H1 (cell line): ENCODE measurements around the gene GSTA2. TPM values are rescaled to one million over a fixed set of nuclear protein-coding genes. Genes with fewer than 3 reads are reported as not detected.
"Not testable (repeated sequence)": the region's sequence is repeated elsewhere in the genome, so short reads cannot be mapped to it uniquely, and the experiment has no call there.

Experiments used
- CTCF ChIA-PET: fragments of 300-600 bp; sonication (Branson Sonifier 250); formaldehyde crosslinking; loops from one replicate; lab custom pipeline; 2021; ENCODE audit not compliant: partially characterized antibody; lab: Charles Lee
- POLR2A ChIA-PET: fragments of 300-600 bp; sonication (Branson Sonifier 250); formaldehyde crosslinking; loops from one replicate; lab custom pipeline; 2021; ENCODE audit warnings: inconsistent platforms; ENCODE audit not compliant: partially characterized antibody; lab: Charles Lee
- DNase-seq, 2 experiments: peaks; one replicate each; pipeline versions ENCODE4 v3.0.0 to v3.0.0-alpha.2; 2010 to 2022; ENCODE audit warnings: low spot score in 2 of 2, low read depth in 1 of 2, mixed read lengths in 1 of 2
- FAIRE-seq: peaks from 2 replicates; lab custom pipeline; 2011; peaks lifted over from hg19 to GRCh38; lab: Jason Lieb, UNC
- H2AFZ ChIP-seq: 2 replicates; pipeline ENCODE4 v1.8.1; 2012; ENCODE audit warnings: low read length, inconsistent platforms
- H2AK5ac ChIP-seq: 2 replicates; pipeline ENCODE4 v1.6.1; 2013; ENCODE audit warnings: low read depth, low read length
- H2BK120ac ChIP-seq: replicated peaks from 2 replicates; pipeline ENCODE3; 2013; ENCODE audit warnings: low read depth, low read length, inconsistent platforms
- H2BK12ac ChIP-seq: 2 replicates; pipeline ENCODE4 v1.6.1; 2013; ENCODE audit warnings: low read depth, low read length
- H2BK15ac ChIP-seq: 2 replicates; pipeline ENCODE4 v1.6.1; 2013; ENCODE audit warnings: low read length
- H2BK20ac ChIP-seq: 2 replicates; pipeline ENCODE4 v1.6.1; 2013; ENCODE audit warnings: low read length
- H2BK5ac ChIP-seq: 2 replicates; pipeline ENCODE4 v1.6.1; 2013; ENCODE audit warnings: low read depth, low read length
- H3K14ac ChIP-seq: 2 replicates; pipeline ENCODE4 v1.6.1; 2013; ENCODE audit warnings: inconsistent platforms; ENCODE audit not compliant: insufficient read length
- H3K18ac ChIP-seq: 2 replicates; pipeline ENCODE4 v1.6.1; 2013; ENCODE audit warnings: low read length; ENCODE audit errors: extremely low read depth
- H3K23ac ChIP-seq: 2 replicates; pipeline ENCODE4 v1.6.1; 2013; ENCODE audit warnings: inconsistent platforms; ENCODE audit not compliant: insufficient read length
- H3K23me2 ChIP-seq: 2 replicates; pipeline ENCODE4 v1.6.1; 2013; ENCODE audit warnings: low read depth, low read length
- H3K27ac ChIP-seq: 2 replicates; pipeline ENCODE4 v1.6.1; 2011; ENCODE audit warnings: low read depth, low read length, inconsistent platforms
- H3K27me3 ChIP-seq, 4 experiments: replicated peaks in 1 of 4; 1 replicate in 1 of 4; 2 replicates in 3 of 4; pipeline versions ENCODE4 v1.6.1 to v1.8.1; 2011 to 2013; ENCODE audit warnings: low read length in 3 of 4, mild to moderate bottlenecking in 3 of 4, inconsistent platforms in 2 of 4, mixed read lengths in 2 of 4, moderate library complexity in 1 of 4; ENCODE audit not compliant: control insufficient read depth in 3 of 4, insufficient read depth in 3 of 4; ENCODE audit errors: extremely low read depth in 1 of 4
- H3K36me3 ChIP-seq, 4 experiments: 2 replicates each; pipeline versions ENCODE4 v1.6.1 to v1.8.1; 2011 to 2013; ENCODE audit warnings: mild to moderate bottlenecking in 4 of 4, low read length in 3 of 4, moderate library complexity in 2 of 4, control low read depth in 1 of 4, inconsistent platforms in 1 of 4; ENCODE audit not compliant: insufficient read depth in 4 of 4, control insufficient read depth in 2 of 4
- H3K4ac ChIP-seq: replicated peaks from 2 replicates; pipeline ENCODE3; 2013; ENCODE audit warnings: low read length, low read depth, mixed read lengths, inconsistent platforms; ENCODE audit not compliant: insufficient read length
- H3K4me1 ChIP-seq, 4 experiments: replicated peaks in 1 of 4; 1 replicate in 1 of 4; 2 replicates in 3 of 4; pipeline versions ENCODE4 v1.6.1 to v1.8.1; 2011 to 2013; ENCODE audit warnings: low read length in 3 of 4, inconsistent platforms in 2 of 4, mixed read lengths in 1 of 4; ENCODE audit not compliant: insufficient read depth in 4 of 4, control insufficient read depth in 3 of 4
- H3K4me2 ChIP-seq, 2 experiments: 2 replicates each; pipeline versions ENCODE4 v1.6.1 to v1.8.1; 2011 to 2013; ENCODE audit warnings: low read depth in 2 of 2, low read length in 2 of 2, control low read depth in 1 of 2, inconsistent platforms in 1 of 2, mild to moderate bottlenecking in 1 of 2; ENCODE audit not compliant: insufficient read depth in 1 of 2
- H3K4me3 ChIP-seq, 4 experiments: fragments of 200-600, 300-600 bp in 1 of 4; sonication (generic), shearing (Covaris generic), sonication (Bioruptor Twin) in 1 of 4; 2 replicates each; pipeline versions ENCODE4 v1.5.1 to v1.8.1; 2011 to 2016; ENCODE audit warnings: low read length in 4 of 4, low read depth in 3 of 4, control low read depth in 2 of 4, inconsistent platforms in 2 of 4, mild to moderate bottlenecking in 2 of 4, mixed read lengths in 1 of 4, moderate library complexity in 1 of 4; ENCODE audit not compliant: insufficient read depth in 2 of 4; ENCODE audit errors: extremely low read depth in 1 of 4
- H3K56ac ChIP-seq: replicated peaks from 2 replicates; pipeline ENCODE3; 2013; ENCODE audit warnings: low read depth, mild to moderate bottlenecking, mixed read lengths, low read length, inconsistent platforms; ENCODE audit not compliant: insufficient read length
- H3K79me1 ChIP-seq: 2 replicates; pipeline ENCODE4 v1.6.1; 2013; ENCODE audit warnings: low read depth, low read length, control low read depth
- H3K79me2 ChIP-seq, 2 experiments: 2 replicates each; pipeline versions ENCODE4 v1.6.1 to v1.8.1; 2012 to 2013; ENCODE audit warnings: low read length in 2 of 2, mild to moderate bottlenecking in 2 of 2, inconsistent platforms in 1 of 2; ENCODE audit not compliant: insufficient read depth in 2 of 2, control insufficient read depth in 1 of 2
- H3K9ac ChIP-seq, 4 experiments: replicated peaks in 1 of 4; 1 replicate in 1 of 4; 2 replicates in 3 of 4; pipeline versions ENCODE4 v1.6.1 to v1.8.1; 2011 to 2013; ENCODE audit warnings: low read depth in 3 of 4, low read length in 3 of 4, control low read depth in 2 of 4, mild to moderate bottlenecking in 2 of 4, moderate library complexity in 2 of 4, inconsistent platforms in 1 of 4; ENCODE audit errors: extremely low read depth in 1 of 4
- H3K9me3 ChIP-seq, 2 experiments: 2 replicates each; pipeline versions ENCODE4 v1.6.1 to v1.8.1; 2012 to 2013; ENCODE audit warnings: mild to moderate bottlenecking in 2 of 2, moderate library complexity in 2 of 2, control low read depth in 1 of 2, inconsistent platforms in 1 of 2, low read depth in 1 of 2, low read length in 1 of 2, mixed read lengths in 1 of 2; ENCODE audit not compliant: insufficient read depth in 2 of 2
- H4K20me1 ChIP-seq, 2 experiments: replicated peaks in 1 of 2; 2 replicates each; pipeline versions ENCODE3 to v1.8.1; 2011 to 2013; ENCODE audit warnings: inconsistent platforms in 2 of 2, low read length in 2 of 2, mild to moderate bottlenecking in 1 of 2; ENCODE audit not compliant: insufficient read depth in 2 of 2, control insufficient read depth in 1 of 2
- H4K5ac ChIP-seq: 2 replicates; pipeline ENCODE4 v1.6.1; 2013; ENCODE audit warnings: low read length, low read depth, mixed read lengths, inconsistent platforms; ENCODE audit not compliant: insufficient read length
- H4K8ac ChIP-seq: 2 replicates; pipeline ENCODE4 v1.8.0; 2013; ENCODE audit warnings: mild to moderate bottlenecking, moderate library complexity, low read length, inconsistent platforms; ENCODE audit not compliant: insufficient read depth; ENCODE audit errors: extremely low read depth
- H4K91ac ChIP-seq: replicated peaks from 2 replicates; pipeline ENCODE3; 2013; ENCODE audit warnings: low read length, mixed read lengths, inconsistent platforms; ENCODE audit not compliant: insufficient read length
- WGBS, 2 experiments: shearing (Covaris generic) in 1 of 2; methylation state at CpG; one replicate each; pipeline versions ENCODE4 v1.1.6 to v1.1.7; 2013 to 2015; ENCODE audit warnings: low lambda C conversion rate in 2 of 2, mixed read lengths in 2 of 2, inconsistent platforms in 1 of 2, low coverage in 1 of 2, missing lambda C conversion rate in 1 of 2; ENCODE audit not compliant: insufficient replicate concordance in 2 of 2, insufficient coverage in 1 of 2, insufficient read length in 1 of 2; ENCODE audit errors: extremely low coverage in 1 of 2, missing lambda C conversion rate in 1 of 2; 5-methylcytosine and 5-hydroxymethylcytosine counted together
- polyA plus RNA-seq, 7 experiments: library from polyadenylated mRNA; depleted of rRNA in 3 of 7; stranded (reverse) in 5 of 7; unstranded in 2 of 7; fragments of >200 nt in 5 of 7; fragments of 200-250 nt in 2 of 7; gene quantifications; 1 replicate in 5 of 7; 2 replicates in 1 of 7; 4 replicates in 1 of 7; pipeline versions ENCODE4 v1.2.1 to v1.2.3, GENCODE V29; 2011 to 2013; ENCODE audit warnings: missing spikeins in 2 of 7, mixed read lengths in 2 of 7
- total RNA-seq: library from RNA; stranded (reverse); fragmentation: NEBNext Ultra II Directional; extraction: Animal tissue kit (Norgen Biotek cat#: 25700); gene quantifications from 2 replicates; pipeline ENCODE4 v1.2.1, GENCODE V29; 2021

Gene GSTA2
- total and polyA plus RNA-seq, 2 of the 8 experiments (the other 6 are each of a cell fraction or from before 2014, with no cell fraction given): 0.05 TPM; not detected in 1

- H3K79me2 ChIP-seq, H3K4me2 ChIP-seq, CTCF ChIA-PET, H4K91ac ChIP-seq, H2BK5ac ChIP-seq, FAIRE-seq, H3K79me1 ChIP-seq, H3K18ac ChIP-seq, POLR2A ChIA-PET, H3K4me3 ChIP-seq, H3K9ac ChIP-seq, H3K14ac ChIP-seq, H2BK15ac ChIP-seq, DNase-seq, H4K8ac ChIP-seq, H3K4ac ChIP-seq, H3K23me2 ChIP-seq, H3K4me1 ChIP-seq, H4K5ac ChIP-seq, H4K20me1 ChIP-seq, H2BK120ac ChIP-seq, H2AK5ac ChIP-seq, H3K36me3 ChIP-seq, H3K27ac ChIP-seq, H2BK12ac ChIP-seq, H2BK20ac ChIP-seq, H2AFZ ChIP-seq, H3K27me3 ChIP-seq, H3K56ac ChIP-seq, H3K23ac ChIP-seq, H3K9me3 ChIP-seq: not testable (repeated sequence)
- 91% methylated on average over 9 of the region's 9 CpGs; no CpG with 5 or more reads in 1 of the 2 experiments for WGBS, 2 experiments
These were observed 13.6 kb upstream of the GSTA2 start for GRCh38 chr6:52776711-52777351.

GRCh38 chr6:52769399-52769798 is 6.1 kb upstream of the GSTA2 start:
- H3K4me1 ChIP-seq, H3K23me2 ChIP-seq, H3K4me2 ChIP-seq, H2AFZ ChIP-seq, H3K27me3 ChIP-seq, DNase-seq, POLR2A ChIA-PET, H3K23ac ChIP-seq, H2BK20ac ChIP-seq, H3K27ac ChIP-seq, H4K91ac ChIP-seq, H2BK5ac ChIP-seq, H3K4ac ChIP-seq, CTCF ChIA-PET, H3K79me1 ChIP-seq, H2BK120ac ChIP-seq, H3K4me3 ChIP-seq, H3K9me3 ChIP-seq, H3K36me3 ChIP-seq, H3K9ac ChIP-seq, H3K18ac ChIP-seq, H3K56ac ChIP-seq, H3K14ac ChIP-seq, H4K8ac ChIP-seq, H4K5ac ChIP-seq, H2BK15ac ChIP-seq, H4K20me1 ChIP-seq, H2AK5ac ChIP-seq, FAIRE-seq, H3K79me2 ChIP-seq, H2BK12ac ChIP-seq: not testable (repeated sequence)
- 84% methylated on average over 4 of the region's 4 CpGs; no CpG with 5 or more reads in 1 of the 2 experiments for WGBS, 2 experiments
